DMS 273 treated with DMSO at 0.1 percent for 48 hours (cell line): ENCODE measurements around the gene TRAF1.
A peak's percentile ranks its signal among the peaks of the same experiment; 100 is the strongest.

ENCODE experiments used
- DNase-seq: peaks from one replicate; lab custom pipeline; 2025; lab: John Stamatoyannopoulos, UW

TRAF1 gene

GRCh38 chr9:120941046-120941770 is 14.6 kb upstream of the TRAF1 start:
- no peak for DNase-seq

DNA sequence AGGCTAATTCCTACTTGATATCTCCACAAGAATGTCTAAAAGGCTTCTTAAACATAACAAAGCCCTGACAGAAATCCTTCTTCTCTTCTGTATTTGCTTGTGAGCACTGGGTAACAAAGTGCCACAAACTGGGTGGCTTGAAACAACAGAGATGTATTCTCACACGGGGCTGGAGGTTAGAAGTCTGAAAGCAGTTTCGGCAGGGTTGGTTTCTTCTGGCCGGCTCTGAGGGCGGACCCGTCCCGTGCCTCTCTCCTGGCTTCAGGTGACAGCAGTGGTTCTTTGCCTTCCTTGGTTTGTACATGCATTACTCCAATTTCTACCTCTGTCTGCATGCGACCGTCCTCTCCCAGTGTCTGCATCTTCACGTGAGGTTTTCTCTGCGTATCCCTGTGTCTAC is 14.0 kb upstream of the TRAF1 start:
- DNase-seq = no peak

- no peak for DNase-seq
Observed at GRCh38 chr9:120938851-120939250, 12.3 kb upstream of the TRAF1 start.

- DNase-seq = no peak
Observed at GRCh38 chr9:120937596-120937995, 11.0 kb upstream of the TRAF1 start.

- no peak for DNase-seq
Observed at GRCh38 chr9:120937127-120937526, 10.5 kb upstream of the TRAF1 start.

GRCh38 chr9:120936764-120937122 is 10.1 kb upstream of the TRAF1 start:
- no peak for DNase-seq

- DNase-seq = peak; percentile 67
Observed at GRCh38 chr9:120936011-120936763, 9.6 kb upstream of the TRAF1 start.

DNA sequence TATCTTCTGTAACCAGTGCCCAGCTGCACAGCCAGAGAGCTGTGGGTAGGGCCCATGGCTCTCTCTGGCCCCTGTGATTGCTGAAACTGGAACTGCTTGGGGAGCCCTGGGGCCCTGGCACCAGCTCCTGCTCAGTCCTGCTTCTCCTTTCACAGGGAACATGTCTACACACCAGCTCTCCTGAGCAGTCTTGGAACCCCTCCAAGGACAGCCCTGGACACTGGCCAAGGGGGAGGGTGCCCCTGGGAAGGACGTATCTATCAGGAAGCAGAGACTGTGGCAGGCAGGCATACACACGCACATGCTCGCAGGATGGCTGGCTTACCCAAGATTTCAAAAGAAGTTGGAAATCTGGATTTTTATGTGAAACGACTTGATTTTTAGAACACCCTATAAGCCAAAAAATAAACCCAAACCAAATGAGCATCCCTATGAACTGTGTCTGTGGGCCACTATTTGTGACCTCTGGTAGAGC is 8.8 kb upstream of the TRAF1 start:
- peak; percentile 88 for DNase-seq

DNA sequence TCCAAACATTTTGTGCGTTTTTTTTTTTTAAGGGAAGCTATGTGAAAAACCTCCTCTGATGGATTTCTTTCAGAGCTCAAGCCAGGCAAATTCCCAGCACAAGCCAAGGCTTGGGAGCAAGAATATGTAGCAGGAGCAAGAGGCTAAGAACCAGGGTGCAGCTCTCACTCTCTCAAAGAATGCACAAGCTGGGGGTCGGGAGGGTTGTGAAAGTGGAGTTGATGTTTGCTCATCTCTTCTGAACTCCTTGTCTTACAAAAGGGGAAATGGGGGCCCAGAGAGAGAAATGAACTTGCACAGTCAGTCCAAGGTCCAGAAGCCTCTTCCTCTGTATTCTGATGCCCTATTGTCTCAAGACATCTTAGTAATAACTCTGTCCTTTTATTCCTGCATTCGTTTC is 7.7 kb upstream of the TRAF1 start:
- DNase-seq = no peak

GRCh38 chr9:120933310-120934055 is 6.9 kb upstream of the TRAF1 start:
- DNase-seq = no peak

GRCh38 chr9:120932086-120932823 is 5.7 kb upstream of the TRAF1 start:
- DNase-seq = no peak

DNA sequence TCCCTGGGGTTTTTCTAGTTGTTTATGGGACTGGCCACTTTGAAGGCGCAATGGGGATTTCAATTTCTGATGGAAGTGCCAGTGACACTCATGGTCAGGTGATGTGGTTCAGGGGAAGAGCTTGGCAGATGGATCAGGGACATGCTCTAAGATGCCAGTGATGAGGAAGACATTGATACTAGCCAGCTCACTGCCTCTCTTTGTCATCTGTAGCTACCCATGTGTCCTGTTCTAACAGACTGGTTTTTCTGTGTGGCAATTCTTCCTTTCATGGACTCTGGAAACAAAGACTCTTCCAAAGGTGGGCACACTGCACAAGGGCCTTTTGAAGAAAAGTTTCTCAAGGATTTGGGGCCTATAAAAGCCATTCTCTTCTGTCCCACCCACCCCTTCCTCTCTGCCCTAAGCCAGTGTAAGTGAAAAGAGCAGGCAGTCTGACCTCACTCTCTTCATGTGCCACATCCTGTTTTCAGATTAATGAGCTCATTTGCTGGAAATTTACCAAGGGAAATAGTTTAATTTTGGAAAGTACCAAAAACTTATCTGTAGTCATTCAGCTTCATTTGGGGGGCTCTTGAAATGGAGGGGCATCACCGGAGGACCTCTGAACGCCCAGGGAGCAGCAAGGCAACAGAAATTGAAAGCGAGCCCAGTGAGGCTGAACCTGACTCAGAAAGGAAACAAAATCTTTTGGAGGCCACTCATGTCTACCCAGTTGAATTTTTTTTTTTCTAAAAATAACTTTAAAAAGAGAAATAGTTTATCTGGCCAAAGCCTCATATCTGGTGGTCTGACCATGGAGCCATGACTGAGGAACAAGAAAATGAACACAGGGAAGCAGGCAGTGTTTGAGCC is 4.9 kb upstream of the TRAF1 start:
- DNase-seq = no peak

DNA sequence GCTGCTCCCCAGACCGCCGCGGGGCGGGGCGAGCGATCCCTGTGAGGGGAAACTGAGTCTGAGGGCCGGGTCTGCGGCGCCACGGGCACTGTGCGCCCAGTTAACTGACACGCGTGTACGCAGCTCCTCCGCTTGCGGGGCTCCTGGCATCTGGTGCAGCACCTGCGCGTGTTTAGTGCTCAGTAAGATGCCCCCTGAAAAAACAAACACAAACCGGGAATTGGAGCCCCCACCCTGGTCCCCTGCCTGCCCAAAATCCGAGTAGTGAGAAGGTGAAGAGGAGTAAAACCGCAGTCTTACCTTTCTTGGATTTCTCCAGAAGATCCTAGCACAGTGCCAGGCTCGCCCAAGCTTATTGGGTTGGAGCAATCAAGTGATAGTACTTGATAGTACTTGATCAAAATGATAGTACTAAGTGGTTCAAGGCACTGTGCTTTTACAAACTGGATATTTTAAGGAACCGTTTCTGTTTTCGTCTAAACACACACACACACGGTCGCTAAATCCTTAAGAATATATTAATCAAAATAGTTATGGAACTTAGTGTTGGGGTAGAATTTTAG is 2.7 kb upstream of the TRAF1 start:
- DNase-seq = no peak

DNA sequence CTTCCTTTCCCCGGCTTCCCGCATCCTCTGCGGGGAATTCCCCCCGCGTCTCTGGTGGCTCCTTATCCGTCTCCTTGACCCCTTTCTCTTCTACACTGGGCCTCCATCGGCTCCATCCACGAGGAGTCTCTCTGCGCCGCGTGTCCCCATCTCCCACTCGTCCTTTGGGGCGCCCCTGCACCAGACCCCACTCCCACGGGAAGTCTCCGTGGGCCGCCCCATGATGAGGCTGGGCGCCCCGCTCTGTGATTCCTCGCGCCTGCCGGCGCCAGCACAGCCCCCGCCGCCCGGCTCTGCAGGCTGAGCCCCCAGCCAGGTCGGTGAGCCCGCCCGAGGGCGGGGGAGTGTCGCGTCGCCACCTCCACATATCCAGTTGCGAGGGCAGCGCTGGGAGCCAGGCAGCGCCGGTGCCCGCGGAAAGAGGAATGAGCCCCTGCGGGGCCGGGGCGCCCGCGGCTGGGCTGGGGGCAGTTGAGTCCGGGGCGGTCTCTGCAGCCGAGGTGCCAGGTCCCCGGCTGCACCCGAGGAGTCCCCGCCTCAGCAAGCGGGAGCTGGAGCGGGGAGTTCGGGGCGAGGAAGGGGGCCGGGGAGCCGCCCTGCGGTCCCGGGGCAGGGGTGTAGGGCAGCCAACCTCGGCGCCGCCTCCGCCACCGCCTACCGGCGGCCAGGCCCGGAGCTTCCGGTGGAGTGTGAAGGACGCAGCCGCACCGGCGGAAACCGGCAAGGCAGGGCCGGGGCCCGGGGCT is 2.1 kb upstream of the TRAF1 start:
- no peak for DNase-seq

GRCh38 chr9:120928015-120928482 is 1.5 kb upstream of the TRAF1 start:
- no peak for DNase-seq

DNA sequence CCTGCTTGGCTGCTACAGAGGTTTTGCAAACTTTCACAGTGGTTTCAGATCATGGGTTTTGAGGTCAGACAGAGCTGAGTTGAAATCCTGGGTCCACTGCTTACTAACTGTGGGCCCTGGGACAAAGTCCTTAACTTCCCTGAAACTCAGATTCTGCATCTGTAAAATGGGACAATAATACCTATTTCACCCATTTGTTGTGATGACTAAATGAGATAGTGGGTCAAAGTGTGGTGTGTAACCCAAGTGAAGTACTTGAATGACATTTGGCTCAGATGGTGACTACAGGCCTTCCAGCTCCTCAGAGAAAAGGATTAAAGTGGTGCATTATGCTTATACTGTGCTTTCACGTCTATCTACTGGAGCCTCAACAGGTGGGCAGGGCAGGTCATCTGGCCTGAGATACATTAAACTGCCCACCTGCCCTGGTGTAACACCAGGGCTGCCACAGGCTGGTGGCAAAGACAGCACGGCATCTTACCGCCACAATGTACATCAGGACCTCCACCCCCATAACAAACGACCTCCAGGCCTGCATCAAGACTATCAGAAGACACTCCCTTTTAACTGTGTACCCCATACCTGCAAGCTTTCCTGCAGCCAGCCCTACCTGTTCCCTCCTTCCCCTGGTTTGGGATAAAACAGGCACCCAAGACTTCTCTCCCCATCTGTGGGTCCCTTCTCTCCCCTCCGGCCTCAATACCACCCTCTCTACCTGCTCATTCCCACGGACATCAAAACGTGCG is 846 bp upstream of the TRAF1 start:
- DNase-seq = no peak

DNA sequence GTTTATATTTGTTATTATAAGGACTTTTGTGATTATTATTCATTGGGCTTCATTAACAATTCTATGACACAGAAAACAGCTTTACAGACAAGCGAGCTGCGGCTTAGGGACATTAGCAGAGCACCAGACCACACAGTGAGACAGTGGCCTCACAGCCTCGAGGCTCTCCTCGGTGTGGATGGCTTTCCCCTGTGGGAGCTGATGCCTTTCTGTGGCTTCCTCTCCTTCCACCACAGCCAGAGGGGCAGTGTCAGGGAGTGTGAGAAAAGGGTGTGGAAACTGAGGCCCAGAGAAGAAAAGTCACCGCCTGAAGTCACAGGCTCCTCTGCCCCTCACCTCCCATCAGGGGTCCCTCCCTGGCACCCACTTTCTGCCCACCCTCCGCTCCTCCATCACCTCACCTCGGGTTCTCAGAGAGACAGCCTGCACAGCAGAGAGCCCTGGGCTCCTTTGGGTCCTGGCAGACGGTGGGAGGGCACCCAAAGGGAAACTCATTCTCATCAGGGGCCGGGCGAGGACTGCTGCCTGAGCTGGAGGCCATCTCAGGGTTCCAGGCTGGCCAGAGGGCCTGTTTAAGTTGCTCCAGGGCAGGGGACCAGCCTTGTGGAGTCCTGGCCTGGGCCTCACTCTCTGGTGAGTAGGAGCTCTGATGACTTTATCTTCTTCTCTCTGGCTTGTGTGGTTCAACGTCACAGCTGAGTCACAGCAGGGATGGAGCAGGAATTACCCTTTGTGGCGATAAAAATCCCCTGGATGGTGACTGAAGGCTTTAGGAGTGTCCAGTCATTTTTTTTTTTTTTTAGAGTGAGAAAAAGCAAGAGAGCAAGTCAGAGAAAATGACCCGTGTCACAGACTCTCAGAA is 830 bp downstream of the TRAF1 start:
- no peak for DNase-seq
